GM18511 (cell line): Measurements from ENCODE around the gene PIK3C2G.

Source experiments
- ATAC-seq: cut with Tn5 transposase; IDR thresholded peaks from one replicate; pipeline ENCODE4 v1.9.1; 2021; ENCODE audit warnings: mild to moderate bottlenecking, moderate library complexity; ENCODE audit not compliant: unreplicated experiment

Gene PIK3C2G

GRCh38 chr12:18414671-18415070 lies 153.4 kb downstream of the PIK3C2G start:
- no peak for ATAC-seq

GRCh38 chr12:18415227-18415626 lies 153.9 kb downstream of the PIK3C2G start:
- ATAC-seq = no peak

GRCh38 chr12:18416412-18416811 lies 155.1 kb downstream of the PIK3C2G start:
- ATAC-seq = no peak

- ATAC-seq = no peak
These were observed 158.0 kb downstream of the PIK3C2G start for GRCh38 chr12:18419311-18419710.

GRCh38 chr12:18421867-18422266 lies 160.5 kb downstream of the PIK3C2G start:
- ATAC-seq = no peak

GRCh38 chr12:18422871-18423270 lies 161.6 kb downstream of the PIK3C2G start:
- no peak for ATAC-seq

- no peak for ATAC-seq
These were observed 163.5 kb downstream of the PIK3C2G start for GRCh38 chr12:18424857-18425256.

GRCh38 chr12:18427520-18427919 lies 166.2 kb downstream of the PIK3C2G start:
- ATAC-seq = no peak

GRCh38 chr12:18428416-18428815 lies 167.1 kb downstream of the PIK3C2G start:
- ATAC-seq = no peak

- ATAC-seq = no peak
These were observed 168.0 kb downstream of the PIK3C2G start for GRCh38 chr12:18429366-18429765.

- ATAC-seq = no peak
These were observed 169.2 kb downstream of the PIK3C2G start for GRCh38 chr12:18430425-18431048.

GRCh38 chr12:18431771-18432170 lies 170.5 kb downstream of the PIK3C2G start:
- no peak for ATAC-seq

GRCh38 chr12:18432206-18432605 lies 170.9 kb downstream of the PIK3C2G start:
- ATAC-seq = no peak

- ATAC-seq = no peak
These were observed 174.9 kb downstream of the PIK3C2G start for GRCh38 chr12:18436170-18436569.

- no peak for ATAC-seq
These were observed 178.2 kb downstream of the PIK3C2G start for GRCh38 chr12:18439541-18439940.

- no peak for ATAC-seq
These were observed 182.6 kb downstream of the PIK3C2G start for GRCh38 chr12:18443768-18444437.

- ATAC-seq = no peak
These were observed 184.8 kb downstream of the PIK3C2G start for GRCh38 chr12:18446061-18446644.

GRCh38 chr12:18454330-18454729 lies 193.0 kb downstream of the PIK3C2G start:
- no peak for ATAC-seq

GRCh38 chr12:18456344-18456743 lies 195.0 kb downstream of the PIK3C2G start:
- no peak for ATAC-seq

- ATAC-seq = no peak
These were observed 196.0 kb downstream of the PIK3C2G start for GRCh38 chr12:18457362-18457761.

- ATAC-seq = no peak
These were observed 200.4 kb downstream of the PIK3C2G start for GRCh38 chr12:18461758-18462157.

GRCh38 chr12:18462442-18462841 lies 201.1 kb downstream of the PIK3C2G start:
- ATAC-seq = no peak
